CD4-positive, alpha-beta T cell treated with Interleukin-4 for 1 hour (primary cell): Measurements from ENCODE around the gene OSBPL5.
"Not testable (repeated sequence)": the region's sequence is repeated elsewhere in the genome, so short reads cannot be mapped to it uniquely, and the experiment has no call there.

Experiments
- DNase-seq, 2 donors: peaks; one replicate each; pipeline ENCODE4 v3.0.0-alpha.2; 2020 to 2022

Gene OSBPL5

DNA sequence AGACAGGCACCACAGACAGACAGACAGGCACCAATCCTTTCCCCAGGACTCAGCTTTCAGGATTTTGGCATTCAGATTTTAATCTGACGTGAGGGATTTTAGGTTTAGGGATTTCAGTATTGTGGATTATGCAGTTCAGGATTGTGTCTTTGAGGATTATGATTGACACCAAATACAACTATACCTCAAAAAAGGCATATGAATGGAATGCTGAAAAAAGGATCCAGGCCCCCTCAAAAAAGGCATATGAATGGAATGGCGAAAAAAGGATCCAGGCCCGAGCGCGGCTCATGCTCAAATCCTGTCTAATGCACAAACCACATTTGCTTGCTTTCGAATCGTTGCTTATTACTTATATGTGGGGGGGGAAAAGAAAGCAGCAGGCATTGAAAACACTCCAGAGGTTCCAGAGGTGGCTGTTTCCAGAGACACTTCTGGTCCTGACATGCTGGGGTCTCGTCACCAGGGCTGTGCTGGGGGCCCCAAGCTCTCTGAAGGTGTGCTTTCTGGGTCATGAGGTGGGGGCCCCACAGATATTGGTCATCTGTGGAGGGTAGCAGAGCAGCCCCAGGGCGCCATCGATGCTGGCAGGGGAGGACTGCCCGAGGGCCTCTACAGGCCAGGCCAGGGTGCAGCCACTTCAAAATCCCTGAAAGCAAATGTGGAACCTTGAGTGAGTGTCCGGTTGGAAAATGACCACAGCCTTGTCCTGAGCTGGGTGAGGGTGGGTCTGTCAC lies 16.8 kb upstream of the OSBPL5 start:
- no peak for DNase-seq

DNA sequence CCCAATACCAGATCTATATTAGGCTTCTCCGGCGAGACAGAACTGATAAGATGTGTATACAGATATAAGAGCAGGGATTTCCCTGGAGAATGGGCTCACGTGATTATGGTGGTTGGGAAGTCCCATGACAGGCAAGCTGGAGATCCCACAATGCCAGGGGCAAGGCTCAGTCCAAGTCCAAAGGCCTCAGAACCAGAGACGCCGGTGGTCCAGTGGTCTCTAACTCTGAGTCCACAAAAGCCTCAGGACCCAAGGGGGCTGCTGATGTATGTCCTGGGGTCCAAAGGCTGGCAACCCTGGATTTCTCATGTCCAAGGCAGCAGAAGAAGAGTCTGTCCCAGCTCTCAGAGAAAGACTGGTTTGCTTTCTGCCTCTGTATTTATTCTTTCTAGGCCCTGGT lies 15.8 kb upstream of the OSBPL5 start:
- no peak for DNase-seq

DNA sequence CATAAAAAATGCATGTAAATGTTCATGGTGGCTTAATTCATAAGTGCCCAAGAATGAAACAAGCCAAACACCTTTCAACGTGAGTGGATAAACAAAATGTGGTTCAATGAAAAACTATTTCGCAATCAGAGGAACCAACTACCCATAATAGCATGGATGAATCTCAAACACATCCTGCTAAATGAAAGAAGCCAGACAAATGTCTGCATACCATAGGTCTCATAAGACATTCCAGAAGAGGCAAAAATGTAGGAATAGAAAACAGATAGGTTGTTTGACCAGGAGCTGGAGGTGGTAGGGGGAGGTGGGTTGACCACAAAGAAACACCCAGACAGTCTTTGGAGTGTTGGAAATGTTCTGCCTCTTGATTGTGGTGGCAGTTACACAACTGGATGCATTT lies 13.2 kb upstream of the OSBPL5 start:
- no peak for DNase-seq

DNA sequence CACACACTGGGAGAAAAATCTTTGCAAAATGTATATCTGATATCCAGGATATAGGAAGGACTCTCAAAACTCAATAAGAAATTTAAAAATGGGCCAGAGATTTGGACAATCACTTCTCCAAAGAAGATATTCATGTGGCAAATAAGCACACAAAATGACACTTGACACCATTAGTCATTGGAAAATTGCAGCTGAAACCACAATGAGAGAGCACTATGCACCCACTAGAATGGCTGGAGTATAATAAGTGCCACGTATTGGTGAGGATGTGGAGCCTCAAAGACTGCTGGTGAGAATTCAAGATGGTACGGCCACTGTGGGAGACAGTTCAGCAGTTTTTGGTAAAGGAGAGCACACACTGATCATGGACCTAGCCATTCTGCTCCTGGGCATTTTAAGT lies 12.8 kb upstream of the OSBPL5 start:
- DNase-seq: no peak

DNA sequence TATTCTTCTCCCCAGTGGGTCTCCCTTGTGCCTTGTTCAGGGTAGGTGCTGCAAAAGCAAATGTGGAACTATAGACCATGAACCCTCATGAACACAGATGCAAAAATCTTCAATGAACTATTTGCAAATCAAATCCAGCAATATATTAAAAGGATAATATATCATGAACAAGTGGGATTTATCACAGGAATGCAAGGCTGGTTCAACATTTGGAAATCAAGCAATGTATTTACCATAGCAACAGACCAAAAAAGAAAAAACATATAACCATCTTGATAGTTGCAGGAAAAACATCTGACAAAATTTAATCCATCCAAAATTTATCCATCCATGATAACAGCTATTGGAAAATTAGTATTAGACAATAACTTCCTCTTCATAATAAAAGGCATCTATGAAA lies 11.4 kb upstream of the OSBPL5 start:
- no peak for DNase-seq

DNA sequence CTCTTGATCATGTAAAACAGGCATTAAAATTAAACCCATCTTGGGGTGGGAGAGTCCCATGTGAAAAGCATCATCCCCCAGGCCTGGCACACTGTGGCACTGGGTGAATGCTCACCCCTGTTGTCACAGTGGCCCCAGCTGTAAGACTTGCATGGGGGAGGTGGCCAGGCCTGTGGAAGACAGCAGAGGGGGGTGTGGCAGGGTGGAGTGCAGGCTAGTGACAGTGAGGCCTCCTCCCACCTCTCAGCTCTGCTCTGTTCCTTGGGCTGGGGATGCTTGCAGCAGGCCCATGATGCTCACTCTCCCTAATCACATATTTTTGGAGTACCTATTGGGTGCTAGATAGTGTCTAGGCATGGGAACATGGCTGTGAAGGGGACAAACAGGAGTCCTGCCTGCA lies 10.1 kb upstream of the OSBPL5 start:
- no peak for DNase-seq

GRCh38 chr11:3174387-3174786 lies 9.3 kb upstream of the OSBPL5 start:
- DNase-seq: no peak

DNA sequence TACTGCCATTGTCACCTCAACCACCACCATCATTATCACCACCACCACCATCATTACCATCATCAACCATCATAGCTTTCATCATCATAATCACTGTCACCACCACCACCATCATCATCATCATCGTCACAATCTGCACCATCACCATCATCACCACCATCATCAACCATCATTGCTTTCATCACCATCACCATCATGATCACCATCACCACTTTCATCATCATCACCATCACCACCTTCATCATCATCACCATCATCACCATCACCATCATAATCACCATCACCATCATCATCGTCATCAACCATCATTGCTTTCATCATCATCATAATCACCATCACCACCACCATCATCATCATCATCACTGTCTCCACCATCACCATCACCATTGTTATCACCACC lies 8.7 kb upstream of the OSBPL5 start:
- no peak for DNase-seq

- DNase-seq: no peak
These were observed 6.9 kb upstream of the OSBPL5 start for GRCh38 chr11:3171931-3172560.

GRCh38 chr11:3170756-3171650 lies 5.9 kb upstream of the OSBPL5 start:
- no peak for DNase-seq

GRCh38 chr11:3170044-3170755 lies 5.1 kb upstream of the OSBPL5 start:
- no peak for DNase-seq

DNA sequence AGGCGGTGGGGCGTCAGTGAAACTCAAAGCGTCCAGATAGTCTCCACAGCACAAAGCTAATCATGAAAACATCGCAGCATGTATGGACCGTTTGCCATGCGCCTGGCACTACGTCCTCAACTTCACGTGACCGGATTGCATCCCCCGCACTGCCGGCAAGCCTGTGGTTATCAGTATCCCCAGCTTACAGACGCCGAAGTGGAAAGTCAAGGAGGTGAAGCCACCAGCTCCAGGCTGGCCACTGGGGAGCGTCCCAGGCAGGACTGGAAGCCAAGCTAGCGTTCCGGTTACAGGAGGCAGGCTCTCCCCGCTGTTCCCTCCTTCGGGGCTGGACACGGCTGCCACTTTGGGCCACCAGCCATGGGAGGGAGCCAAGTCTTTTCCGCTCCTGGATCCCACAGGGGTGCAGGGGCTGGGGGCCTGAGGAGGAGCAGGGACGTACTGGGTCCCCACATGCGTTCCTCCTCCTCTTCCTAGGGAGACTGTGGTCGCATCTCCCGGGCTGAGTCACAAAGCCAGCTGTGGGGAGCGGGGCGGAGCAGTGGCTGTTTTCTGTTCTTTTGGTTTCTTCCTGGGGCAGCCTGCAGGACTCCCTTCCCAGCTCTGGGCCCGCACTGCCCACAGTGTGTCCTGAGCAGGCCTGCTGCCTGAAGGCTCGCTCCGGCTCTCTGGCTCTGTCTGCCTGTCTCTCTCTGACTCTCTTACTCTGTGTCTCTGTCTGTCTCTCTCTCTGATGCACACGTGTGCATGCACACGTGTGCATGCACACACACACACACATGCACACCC lies 4.3 kb upstream of the OSBPL5 start:
- no peak for DNase-seq

DNA sequence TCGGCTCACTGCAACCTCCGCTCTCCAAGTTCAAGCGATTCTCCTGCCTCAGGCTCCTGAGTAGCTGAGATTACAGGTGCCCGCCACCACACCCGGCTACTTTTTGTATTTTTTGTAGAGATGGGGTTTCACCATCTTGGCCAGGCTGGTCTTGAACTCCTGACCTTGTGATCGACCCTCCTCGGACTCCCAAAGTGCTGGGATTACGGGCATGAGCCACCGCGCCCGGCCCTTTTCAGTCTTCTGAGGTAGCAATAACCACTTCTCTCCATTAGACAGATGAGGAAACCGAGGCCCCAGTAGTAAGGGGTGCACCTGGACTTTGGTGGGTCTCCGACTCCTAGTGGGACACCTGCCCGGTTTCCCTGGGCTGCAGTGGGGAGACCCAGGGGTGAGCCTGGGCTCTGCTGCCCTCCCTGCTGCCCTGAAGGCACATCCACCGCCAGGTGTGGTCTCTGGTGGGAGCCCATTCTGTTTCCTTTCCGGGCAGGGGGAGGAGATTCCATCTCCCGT lies 3.7 kb upstream of the OSBPL5 start:
- not testable (repeated sequence) for DNase-seq

DNA sequence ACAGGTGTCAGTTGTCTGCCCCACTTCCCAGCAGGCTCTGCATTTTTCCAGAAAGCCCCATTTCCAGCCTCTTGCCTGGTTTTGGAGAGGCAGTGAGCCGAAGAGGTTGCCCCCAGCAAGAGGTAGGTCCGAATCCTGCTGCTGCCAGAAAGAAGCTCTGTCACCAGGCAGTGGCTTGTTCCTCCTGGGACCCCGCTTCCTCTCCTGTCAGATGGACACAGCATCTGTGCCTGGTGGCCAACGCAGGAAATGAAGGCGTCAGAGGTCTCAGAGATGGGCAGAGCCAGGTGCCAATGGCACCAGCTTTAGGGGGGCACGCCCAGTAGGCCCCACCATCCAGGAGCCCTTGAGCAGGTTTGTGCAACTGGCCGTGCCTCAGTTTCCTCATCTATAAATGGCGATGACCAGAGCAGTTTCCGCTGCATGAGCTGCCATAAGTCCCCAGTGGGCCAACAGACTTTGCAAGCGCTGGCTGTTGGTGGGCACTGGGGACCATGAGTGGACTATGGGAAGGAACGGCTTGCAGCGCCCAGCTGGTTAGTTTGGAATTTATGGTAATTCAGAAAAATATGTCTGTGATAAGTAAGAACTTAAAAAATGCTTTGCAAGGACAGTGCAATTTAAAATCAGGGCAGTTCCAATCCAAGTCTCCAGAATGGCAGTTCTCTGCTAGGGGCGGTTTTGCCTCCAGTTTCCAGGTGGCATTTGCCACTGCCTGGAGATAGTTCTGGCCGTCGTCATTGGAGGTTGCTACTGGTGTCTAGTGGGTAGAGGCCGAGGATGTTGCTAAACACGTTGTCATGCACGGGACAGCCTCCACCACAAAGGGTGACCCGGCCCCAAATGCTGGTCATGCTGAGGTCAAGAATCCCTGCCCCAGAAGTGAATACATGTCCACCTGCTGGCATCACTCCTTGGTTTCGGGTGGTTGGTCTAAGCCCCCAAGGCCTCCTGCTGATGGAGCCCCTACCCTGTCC lies 2.3 kb upstream of the OSBPL5 start:
- DNase-seq: no peak

DNA sequence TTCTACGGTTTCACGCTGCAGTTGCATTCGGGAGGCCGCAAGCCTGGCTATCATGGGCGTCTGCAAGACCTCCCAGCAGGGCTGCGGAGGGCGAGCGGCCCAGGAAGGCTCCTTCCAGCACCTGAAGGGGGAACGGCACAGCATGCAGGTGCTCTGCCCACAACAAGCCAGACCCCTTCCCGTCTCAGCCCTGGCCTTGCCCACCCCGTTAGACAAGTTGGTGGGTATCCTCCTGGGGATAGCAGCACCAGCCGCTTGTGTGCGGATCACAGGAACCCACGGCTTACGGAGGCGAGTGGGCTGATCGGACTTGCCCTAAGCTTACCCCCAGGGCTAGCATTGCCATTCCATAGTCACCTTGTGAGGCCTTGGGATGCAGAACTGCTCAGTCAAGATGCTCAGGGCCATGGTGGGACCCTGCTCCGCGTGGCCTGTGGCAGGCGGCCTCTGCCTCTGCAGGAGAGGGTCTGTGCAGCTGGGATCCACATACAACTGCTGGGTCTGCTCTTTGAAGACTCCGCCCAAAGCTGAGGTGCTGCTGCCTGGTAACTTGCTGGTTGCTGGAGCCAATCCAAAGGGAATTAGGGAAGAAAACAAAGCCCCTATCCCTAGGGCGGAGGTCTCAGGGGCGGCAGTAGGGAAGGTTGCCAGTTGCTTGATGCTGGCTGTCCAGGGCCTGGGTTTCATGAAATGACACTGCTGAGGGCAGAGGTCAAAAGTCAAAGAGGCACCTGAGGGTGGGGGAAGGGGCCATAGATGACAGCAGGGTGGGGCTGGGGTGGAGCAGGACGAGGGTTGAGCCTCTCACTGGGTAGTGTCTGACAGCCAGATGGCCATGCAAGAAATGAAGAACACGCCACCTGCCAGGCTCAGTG lies 1.4 kb upstream of the OSBPL5 start:
- DNase-seq: no peak

DNA sequence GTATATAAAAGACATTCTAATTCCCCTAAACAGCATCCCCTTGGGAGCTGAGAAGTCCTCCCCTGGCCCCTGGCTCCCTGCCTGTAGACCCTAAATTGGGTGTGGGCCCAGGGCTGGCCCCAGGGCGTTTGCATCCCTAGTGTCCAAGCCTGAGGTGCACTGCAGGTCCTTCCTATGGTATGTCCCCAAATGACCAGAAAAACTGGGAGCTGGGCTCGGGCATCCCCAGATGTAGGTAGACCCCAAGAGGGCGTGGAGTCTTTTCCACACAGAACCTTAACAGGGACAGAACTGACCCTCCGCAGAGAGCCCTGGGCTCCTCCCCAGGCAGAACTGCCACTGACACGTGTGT lies 782 bp upstream of the OSBPL5 start:
- no peak for DNase-seq

DNA sequence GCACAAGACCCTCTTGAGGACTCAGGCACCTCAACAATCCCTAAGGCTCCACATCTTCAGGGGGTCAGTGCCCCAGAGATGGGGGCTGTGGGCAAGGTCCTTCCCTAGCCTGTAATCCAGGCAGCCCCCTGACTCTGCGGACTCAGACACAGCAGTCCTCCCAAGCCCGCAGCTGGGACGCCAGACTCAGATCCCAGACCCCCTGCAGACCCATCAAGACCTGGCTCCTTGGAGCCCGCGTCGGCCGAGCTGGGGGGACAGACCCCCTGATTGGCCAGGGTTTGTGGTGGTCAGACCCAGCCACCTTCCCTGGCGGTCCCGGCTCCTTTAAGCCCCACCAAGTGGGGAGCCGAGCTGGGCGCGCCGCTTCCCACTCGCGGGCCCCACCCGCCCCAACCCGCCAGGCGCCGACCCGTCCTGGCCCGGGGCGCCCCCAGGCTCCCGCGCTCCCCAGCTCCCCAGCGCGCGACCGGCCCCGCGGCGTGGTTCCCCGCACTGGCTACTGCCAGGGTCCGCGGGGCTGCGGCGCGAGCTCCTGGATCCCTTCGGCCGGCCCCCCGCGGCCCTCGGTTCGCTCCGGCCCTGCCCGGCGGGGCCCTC lies 458 bp downstream of the OSBPL5 start:
- DNase-seq: no peak

GRCh38 chr11:3164138-3164551 lies 965 bp downstream of the OSBPL5 start:
- no peak for DNase-seq

GRCh38 chr11:3163241-3163981 lies 1.7 kb downstream of the OSBPL5 start:
- no peak for DNase-seq
